RKO (cell line): ENCODE measurements around the gene UBR4.

ENCODE experiments used
- DNase-seq: peaks from one replicate; pipeline ENCODE4 v3.0.0-alpha.2; 2016; ENCODE audit warnings: low spot score

Gene UBR4

DNA sequence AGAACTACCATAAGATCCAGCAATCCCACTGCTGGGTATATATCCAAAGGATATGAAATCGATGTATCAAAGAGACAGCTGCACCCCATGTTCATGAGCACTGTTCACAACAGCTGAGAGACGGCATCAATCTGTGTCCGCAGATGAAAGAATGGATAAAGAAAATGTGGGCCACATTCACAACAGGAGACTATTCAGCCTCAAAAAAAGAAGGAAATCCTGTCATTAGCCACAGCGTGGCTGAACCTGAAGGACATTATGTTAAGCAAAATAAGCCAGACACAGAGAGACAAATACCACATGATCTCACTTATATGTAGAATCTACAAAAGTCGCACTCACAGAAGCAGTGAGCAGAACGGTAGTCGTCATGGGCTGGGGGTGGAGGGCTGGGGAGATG lies 154.4 kb downstream of the UBR4 start:
- no peak for DNase-seq

DNA sequence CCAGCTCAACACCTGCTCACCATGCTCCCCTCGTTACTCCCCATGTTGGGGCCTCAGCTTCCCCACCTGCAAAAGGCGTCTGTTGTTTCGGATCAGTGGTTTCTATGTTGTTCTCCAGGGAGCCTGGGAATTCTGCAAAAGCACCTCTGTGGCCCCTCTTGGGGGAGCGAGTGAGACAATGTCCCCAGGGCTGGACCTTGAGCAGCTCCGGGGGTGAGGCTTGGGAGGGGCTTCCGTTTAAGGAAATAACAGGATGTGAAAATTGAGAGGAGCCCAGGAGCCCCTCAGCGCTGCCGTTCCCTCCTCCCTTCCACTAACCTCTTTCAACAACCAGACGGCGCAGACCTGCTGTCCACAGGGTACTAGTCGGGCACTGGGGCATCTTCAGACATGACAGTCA lies 155.1 kb downstream of the UBR4 start:
- no peak for DNase-seq

DNA sequence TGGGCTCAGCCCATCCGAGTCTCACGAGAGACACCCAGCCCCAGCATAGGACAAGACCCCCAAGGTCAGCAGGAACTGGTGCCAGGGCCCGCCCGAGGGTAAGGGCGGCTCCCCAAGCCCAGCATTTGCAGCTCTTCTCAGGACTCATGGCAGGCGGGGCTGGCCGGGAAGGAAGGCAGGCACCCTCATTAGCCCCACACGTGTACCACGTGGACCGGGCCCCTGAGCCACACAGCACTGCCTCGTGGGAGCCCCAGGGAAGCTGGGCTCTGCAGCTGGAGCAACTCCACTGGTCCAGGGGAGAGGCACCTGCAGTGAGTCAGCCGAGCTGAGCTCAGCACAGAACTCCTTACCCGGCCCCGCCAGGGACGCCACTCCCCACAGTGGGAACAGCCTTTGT lies 155.8 kb downstream of the UBR4 start:
- no peak for DNase-seq

DNA sequence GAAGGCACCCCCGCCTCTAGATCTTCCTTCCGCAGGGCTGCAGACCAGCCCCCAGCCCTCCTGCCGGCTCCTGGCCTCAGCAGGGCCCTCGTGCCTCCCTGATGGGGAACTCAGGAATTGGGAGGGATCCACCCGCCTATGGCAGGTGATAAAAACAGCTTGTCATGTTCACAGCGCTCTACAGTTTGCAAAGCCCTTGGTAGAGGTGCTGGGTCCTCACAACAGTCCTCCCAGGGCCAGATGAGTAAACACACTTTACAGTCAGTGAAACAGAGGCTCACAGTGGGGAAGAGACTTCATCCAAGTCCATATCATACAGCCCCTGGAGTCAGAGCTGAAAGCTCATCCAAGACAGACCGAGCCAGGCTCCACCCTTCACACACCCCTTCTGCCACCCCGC lies 156.6 kb downstream of the UBR4 start:
- DNase-seq = no peak

DNA sequence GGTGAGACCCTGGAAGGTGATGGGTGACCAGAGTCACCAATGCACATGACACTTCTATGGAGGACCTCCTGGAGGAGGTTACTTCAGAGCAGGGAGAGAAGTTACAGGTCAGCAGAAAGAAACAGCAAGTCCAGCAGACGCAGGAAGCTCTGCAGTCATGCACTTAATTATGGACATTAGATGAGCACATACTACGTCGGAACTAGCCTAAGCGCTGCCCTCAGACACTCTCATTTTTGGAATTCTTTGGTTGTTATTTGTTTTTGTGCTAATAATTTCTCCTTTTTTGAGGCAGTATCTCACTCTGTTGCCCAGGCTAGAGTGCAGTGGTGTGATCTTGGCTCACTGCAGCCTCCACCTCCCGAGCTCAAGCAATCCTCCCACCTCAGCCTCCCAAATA lies 160.3 kb downstream of the UBR4 start:
- DNase-seq = no peak

DNA sequence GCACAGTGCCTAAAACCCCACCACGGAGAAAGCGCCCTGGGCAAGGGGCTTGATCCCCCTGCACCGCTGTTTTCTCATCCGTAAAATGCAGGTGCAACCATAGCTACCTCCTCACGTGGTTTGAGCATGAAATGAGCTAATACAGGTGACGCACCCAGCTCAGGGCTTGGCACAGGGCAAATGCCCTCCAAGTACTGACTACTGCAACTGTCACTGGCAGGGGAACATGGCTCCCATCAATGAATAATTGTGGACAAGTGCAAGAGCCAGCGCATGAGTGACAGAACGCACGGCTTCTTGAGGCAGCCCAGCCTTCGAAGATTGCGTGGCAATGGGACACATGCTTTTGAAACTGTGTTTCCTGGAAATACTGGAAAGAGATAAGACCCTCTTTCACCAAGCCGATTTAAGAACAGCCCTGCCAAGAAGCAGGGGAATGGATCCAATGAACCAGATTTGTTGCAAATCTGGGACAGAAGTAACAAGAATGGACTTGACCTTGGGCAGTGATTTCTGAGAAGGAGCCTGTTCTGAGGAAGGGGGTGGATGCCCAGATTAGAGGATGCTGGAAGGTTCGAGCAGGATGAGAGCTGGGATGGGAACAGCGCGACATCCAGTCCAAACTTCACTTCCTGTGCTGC lies 160.8 kb downstream of the UBR4 start:
- DNase-seq = no peak

DNA sequence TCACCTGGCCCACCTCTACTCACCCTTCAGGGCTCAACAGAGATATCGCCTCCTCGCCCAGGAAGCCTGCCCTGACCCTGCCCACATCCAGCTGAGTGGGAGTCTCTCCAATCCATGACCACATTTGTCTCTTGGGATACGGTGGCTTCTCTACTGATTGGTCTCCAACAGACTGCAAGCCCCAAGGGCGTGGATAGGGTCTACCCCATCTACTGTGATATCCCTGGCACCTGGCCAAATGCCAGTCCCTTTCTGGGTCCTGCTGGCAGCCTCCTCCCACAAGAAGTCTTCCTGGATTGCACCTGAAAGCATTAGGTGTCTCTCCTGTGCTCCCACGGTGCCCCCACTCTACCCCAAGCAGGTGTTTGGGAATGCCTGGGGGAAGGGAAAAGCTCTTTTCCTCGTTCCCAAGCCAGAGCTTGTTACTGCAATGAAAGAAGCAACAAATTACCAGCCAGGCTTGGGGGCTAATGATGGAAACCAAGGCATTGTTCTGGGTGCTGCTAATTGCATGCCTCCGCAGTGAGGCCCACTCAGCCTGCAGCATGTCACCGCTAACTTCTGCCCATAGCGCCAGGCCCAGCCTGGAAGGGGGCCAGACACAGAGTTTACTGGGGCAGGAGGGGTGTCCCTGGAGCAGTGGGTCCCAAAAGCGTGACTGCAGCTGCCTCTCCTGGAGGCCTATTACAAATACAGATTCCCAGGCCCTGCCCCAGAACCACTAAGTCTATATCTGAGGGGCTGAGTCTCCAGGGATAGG lies 162.9 kb downstream of the UBR4 start:
- no peak for DNase-seq

DNA sequence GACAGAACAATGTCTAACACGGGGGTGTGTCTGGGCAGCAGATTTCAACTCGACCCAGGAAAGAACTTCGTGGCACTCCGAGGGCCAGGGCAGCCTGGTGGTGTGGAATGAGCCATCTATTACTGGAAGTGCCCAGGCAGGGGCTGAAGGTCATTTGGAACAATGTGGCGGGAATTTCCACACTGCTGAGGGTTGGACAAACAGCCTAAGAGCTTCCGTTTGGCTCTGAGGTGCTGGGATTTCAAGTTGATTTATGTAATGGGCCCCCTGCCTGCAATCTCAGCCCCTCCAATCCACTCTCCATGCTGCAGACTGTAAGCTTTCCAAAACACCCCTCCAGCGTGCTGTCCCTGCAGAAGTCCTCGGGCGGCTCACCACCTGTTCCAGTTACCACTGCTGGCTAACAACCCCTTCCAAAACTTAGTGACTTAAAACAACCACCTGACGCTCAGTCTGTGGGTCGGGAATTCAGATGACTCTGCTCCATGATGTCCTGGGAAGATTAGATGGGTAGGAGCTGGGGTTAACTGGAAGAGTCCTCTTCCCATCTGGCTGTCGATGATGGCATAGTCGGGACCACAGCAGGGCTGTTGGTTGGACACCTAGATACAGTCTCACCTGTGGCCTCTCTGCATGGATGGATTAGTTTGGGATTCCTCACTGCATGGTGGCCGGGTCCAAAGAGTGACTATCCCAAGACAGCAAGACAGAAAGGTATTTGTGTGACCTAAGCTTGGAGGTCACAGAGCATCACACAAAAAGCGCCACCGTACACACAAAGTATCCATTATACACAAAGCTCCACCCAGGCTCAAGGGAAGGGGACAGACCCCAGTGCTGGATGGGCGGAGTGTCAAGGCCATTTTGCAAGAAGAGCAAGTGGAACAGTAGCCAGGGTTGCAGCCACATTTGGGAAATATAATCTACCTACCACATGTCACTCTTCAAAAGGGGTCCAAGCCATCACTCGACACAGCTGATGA lies 163.9 kb downstream of the UBR4 start:
- no peak for DNase-seq

DNA sequence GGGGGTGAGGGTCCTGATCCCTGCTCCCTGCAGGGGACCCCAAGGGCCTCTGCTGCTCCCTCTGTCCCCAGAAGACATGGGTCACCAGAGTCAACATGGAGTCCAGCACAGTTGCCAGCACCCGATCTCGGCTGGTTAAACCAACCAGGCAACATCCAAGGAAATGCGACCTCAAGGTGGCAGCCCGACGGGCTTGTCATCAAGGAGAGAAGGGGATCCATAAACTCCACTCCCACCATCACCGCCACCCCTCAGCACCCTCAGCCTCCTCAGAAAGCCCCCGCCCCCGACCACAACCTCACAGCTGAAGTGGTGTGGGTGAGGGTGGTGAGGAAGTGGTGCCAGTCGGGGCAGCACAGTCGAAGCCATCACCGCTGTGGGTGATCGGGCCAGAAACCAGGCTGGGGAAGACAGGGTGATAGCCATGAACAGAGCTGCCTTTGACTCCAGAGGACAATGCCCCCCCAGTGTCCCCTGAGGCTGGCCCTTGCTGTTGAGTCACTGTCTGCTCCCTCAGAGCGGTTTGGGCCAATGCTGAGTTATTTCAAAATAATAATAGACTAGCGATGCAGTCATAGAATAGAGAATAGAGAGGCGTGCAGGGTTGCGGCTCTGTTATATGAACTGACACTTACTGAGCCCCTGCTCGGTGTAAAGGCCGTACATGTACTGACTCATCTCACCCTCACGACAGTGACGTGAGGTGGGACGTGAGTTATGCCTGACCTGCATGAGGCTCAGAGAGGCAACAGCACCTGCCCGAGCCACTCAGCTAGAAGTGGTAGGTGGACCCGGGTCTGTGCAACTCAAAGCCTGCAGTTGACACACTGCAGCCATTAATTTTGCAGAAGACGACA lies 164.9 kb downstream of the UBR4 start:
- no peak for DNase-seq

DNA sequence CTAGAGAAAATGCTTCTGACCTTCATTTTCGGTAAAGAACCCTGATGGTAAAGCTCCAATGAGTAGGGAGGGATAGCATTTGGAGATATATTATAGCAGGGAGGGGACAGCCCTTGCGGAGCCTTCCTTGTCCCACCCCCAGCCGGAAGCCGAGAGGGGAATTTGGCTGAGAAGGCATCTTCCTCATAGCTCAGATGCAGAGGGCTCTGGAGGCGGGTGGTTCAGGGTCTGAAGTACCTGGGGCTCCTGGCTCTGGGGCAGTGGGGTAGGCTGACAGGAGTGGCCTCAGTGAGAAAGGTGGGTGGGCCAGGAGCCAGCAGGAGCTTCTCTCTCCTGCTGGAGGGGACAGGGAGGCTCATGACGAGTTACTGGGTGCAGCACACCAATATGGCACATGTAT lies 165.6 kb downstream of the UBR4 start:
- DNase-seq = no peak

DNA sequence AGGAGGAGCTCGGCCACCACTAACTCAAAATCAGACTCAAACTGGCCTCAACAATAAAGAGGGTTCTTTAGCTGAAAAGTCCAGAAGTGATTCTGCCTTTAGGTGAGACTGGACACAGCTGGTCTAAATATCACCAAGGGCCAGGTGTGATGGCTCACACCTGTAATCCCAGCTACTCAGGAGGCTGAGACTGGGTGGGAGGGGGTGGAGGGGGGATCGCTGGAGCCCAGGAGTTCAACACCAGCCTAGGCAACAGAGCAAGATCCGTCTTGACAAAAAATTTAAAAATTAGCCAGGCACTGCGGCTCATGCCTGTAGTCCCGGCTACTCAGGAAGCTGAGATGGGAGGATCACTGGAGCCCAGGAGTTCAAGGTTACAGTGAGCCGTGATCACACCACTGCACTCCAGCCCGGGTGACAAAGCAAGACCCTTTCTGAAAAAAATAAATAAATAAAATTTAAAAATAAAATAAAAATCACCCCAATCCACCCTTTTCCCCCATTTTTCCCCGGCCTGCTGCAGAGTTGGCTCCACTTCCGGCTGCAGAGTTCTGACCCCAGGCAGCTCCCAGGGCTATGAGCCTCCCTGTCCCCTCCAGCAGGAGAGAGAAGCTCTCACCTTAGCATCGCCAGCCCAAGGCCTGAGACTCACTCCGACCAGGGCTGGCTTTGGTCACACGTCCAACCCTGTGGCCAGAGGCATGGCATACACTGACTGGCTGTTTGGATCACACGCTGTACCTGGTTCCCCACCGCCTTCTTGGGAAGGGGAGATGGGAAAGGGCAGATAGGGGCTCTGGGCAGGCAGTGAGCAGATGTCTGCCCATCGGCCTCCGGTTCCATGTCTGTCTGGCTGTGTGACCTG lies 166.3 kb downstream of the UBR4 start:
- no peak for DNase-seq

DNA sequence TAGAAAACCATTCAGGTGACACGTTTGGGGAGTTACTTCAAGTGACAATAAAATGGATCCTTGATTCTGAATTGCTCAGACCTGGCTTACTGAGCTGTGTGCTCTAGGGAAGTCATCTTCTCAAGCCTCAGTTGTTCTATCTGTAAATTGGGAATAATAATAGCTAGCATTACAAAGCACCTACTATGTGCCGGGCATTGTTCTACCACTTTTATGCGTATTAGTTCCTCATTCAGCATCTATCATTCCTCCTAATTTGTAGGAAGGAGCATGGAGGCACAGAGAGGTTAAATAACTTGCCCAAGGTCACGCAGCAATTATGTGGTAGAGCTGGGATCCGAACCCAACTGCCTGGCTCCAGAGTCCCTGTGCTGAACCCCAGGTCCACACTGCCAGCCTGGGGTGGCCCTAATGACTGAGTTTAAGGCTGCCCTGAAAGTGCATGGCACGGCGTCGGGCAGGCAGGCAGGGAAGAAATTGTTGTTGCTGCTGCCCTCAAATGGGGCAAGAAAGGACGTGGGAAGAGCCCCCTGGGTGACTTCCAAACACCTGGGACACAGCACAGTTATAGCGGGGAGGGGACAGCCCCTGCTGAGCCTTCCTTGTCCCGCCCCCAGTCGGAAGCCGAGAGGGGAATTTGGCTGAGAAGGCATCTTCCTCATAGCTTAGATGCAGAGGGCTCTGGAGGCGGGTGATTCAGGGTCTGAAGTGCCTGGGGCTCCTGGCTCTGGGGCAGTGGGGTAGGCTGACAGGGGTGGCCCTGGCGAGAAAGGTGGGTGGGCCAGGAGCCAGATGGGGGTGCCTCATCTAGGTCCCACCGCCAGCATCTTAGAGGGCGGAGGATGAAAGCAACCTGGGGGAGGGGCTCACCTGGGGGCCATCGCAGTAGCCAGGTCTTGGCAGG lies 167.1 kb downstream of the UBR4 start:
- no peak for DNase-seq

DNA sequence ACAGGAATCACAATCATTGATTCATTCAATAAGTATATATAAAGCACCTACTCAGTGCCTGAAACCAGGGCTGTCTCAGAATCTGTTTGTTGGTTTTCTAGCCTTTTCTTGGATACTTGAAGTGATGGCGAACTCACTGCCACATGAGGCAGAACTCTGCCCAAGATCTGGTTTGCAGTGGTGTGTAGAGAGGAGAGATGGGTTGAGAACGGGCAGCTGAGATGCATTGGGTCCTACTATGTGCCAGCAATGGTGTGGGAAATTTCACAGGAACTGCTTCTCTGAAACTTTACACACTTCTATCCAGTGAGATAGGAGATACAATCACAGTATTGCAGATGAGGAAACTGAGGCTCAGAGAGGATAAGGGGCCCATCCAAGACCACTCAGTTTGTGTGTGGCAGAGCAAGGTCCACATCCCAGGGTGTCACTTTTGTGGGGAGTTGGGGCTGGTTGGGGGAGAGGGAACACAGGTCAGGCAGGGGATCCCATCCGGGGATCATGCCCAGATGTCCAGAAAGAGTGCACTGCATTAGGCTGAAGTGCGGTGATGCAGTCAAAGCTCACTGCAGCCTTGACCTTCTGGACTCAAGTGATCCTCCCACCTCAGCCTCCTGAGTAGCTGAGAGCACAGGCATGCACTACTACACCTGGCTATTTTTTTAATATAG lies 169.9 kb downstream of the UBR4 start:
- no peak for DNase-seq

DNA sequence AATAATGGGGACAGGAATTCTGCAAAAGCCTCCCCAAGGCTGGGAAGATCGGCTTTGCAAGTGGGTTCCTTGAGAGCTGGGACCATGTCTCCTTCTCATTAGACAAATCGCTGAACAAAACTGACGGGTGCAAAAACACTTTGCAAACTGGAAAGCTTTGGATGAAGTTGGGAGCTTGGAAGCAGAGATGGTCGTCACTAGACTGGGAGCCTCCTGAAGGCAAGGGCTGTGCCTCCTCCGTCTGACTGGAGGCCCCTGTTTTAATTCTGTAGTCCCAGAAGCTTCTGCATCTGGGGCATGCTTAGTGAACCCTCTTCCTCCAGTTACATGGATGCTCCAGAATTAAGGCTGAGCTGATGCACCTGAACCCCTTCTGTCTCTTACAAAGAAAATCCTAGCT lies 171.3 kb downstream of the UBR4 start:
- DNase-seq = no peak

DNA sequence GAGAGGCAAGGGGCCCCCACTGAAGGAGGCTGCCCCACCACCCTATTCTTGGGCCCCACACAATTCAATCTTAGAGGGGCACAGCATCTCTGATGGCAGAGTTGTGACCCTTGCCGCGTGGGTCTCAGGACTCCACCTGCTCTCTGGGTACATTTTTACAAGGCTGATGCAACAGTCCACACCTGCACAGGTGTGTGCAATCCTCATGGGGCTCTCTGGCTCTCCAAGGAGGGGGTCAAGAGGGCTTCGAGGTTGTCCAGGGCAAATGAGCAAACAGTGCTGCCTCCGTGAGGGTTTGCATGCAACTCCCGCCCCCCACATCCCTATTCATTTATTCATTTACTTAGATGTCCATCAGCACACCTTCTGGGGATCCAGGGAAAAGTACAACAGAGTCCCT lies 172.0 kb downstream of the UBR4 start:
- DNase-seq = no peak

DNA sequence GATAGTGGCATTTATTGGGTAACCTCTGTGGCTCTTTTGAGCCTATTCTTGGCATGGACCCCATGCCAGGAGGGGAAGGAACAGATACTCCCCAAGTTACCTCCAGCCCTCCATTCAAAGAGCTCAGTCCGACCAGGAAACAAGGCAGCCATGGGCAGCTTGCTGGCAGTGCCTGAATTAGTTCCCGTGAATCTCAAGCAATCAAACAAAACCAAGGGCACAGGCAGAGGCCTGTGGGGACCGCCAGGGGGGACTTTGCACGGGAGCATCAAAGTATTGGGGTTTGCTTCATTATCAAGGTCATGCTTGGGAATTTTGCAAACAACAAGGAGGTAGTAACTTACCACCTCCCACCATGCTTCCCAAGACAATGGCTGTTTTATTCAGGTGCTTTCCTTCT lies 172.4 kb downstream of the UBR4 start:
- DNase-seq = no peak

DNA sequence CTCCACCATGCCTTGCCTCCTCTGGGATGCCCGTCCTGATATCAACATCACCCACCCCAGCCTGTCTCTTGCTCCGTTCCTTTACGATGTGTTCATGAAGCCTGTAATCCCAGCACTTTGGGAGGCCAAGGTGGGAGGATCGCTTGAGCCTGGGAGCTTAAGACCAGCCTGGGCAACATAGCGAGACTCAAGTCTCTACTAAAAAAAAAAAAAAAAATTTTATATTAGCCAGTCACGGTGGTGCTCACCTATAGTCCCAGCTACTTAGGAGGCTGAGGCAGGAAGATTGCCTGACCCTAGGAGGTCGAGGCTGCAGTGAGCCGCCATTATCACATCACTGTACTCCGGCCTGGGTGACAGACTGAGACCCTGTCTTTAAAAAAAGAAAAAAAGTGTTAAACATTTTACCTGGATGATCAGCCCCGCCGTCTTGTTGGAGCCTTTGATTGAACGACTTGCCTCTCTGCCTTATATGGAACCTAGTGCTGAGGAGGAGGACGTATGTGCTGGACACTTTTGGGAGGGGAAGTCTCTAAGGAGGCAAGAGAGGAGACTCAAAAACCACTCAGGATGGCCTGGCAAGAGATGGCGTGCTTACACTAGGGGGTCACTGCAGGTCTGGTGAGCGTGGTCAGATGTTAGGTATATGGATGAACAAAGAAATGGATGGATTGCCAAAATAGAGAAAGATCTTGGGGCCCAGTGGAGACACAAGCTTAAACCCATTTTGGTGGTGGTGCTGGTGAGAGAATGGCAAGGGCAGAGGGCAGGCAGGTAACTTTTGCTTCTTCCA lies 173.1 kb downstream of the UBR4 start:
- no peak for DNase-seq

DNA sequence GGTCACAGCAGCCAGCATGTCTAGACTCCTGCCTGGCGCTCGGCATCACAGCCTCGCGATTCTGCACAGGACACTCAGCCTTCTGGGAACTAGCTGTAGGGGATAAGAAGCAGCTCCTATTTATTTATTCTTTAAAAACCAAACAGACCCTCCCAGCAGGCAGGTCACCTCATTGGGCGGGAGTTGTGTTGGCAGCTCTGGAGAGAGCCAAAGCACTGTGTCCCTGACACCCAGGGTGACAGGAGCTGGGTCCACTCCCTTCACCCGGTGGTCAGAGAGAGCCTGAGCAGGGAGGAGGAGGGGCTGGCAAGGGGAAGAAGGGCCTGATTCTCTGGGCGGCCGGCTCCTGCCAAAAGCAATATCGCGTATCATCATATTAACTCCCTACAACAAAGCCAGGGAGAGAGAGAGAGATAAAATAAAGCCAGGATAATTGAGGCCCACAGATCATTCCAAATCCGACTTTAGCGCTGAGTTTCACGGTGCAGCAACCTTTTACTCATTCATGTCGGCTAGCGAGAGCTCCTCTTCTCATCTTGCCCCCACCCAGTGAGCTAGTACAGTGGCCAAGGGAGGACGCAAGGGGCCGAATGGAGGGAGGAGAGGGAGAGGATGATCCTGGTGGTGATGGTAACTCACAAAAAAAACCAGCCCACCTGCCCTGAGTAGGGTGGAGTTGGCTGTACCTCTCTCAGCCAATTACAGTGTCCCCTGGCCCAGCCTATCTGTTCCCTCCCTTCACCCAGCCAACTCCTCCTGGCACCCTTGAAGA lies 173.8 kb downstream of the UBR4 start:
- no peak for DNase-seq
